A673 (cell line): Measurements from ENCODE around the gene TXNDC2. TPM values are rescaled to one million over a fixed set of nuclear protein-coding genes. Genes with fewer than 3 reads are reported as not detected.

ENCODE experiments used
- BruUV-seq: library from RNA; stranded (reverse); fragments of 400-500 nt; replicated peaks from 2 replicates; lab custom pipeline; 2021; lab: Mats Ljungman, UMichigan
- CTCF ChIA-PET: fragments of 300-600 bp; sonication (Branson Sonifier 250); formaldehyde crosslinking; loops from one replicate; lab custom pipeline; 2022; ENCODE audit warnings: antibody characterized with exemption; lab: Charles Lee
- POLR2A ChIA-PET: fragments of 300-600 bp; sonication (Branson Sonifier 250); formaldehyde crosslinking; loops from one replicate; lab custom pipeline; 2022; ENCODE audit warnings: antibody characterized with exemption; ENCODE audit not compliant: low non-redundant PET; lab: Charles Lee
- DNase-seq: peaks from one replicate; pipeline ENCODE4 v3.0.0-alpha.2; 2015; ENCODE audit warnings: low spot score
- H3K27ac ChIP-seq: fragments of 200-600 bp; sonication (generic); 2 replicates; pipeline ENCODE4 v1.5.1; 2016; ENCODE audit warnings: mixed run types, low read depth, mild to moderate bottlenecking, mixed read lengths, antibody characterized with exemption, low read length; ENCODE audit not compliant: poor library complexity, severe bottlenecking
- H3K27me3 ChIP-seq: fragments of 200-600 bp; sonication (generic); replicated peaks from 2 replicates; pipeline ENCODE4 v1.6.1; 2017; ENCODE audit warnings: mixed run types, low read depth, mild to moderate bottlenecking, mixed read lengths, antibody characterized with exemption, low read length; ENCODE audit not compliant: insufficient read depth, poor library complexity
- H3K36me3 ChIP-seq: fragments of 200-600 bp; sonication (generic); 2 replicates; pipeline ENCODE4 v1.6.1; 2016; ENCODE audit warnings: mixed run types, mild to moderate bottlenecking, mixed read lengths, antibody characterized with exemption, low read length; ENCODE audit not compliant: insufficient read depth, poor library complexity, severe bottlenecking
- H3K4me1 ChIP-seq: fragments of 200-600 bp; sonication (generic); 2 replicates; pipeline ENCODE4 v1.6.1; 2017; ENCODE audit warnings: mixed run types, mild to moderate bottlenecking, mixed read lengths, antibody characterized with exemption, low read length; ENCODE audit not compliant: insufficient read depth, poor library complexity, severe bottlenecking
- H3K4me3 ChIP-seq: fragments of 200-600 bp; sonication (generic); 2 replicates; pipeline ENCODE4 v1.5.1; 2016; ENCODE audit warnings: low read depth, mixed run types, mild to moderate bottlenecking, mixed read lengths, low read length; ENCODE audit not compliant: poor library complexity, severe bottlenecking
- H3K9me3 ChIP-seq: fragments of 200-600 bp; sonication (generic); 2 replicates; pipeline ENCODE4 v1.6.1; 2016; ENCODE audit warnings: mixed run types, low read depth, mild to moderate bottlenecking, mixed read lengths, antibody characterized with exemption, low read length; ENCODE audit not compliant: poor library complexity, severe bottlenecking
- EZH2 ChIP-seq: fragments of 200-600 bp; sonication (generic); IDR thresholded peaks from 2 replicates; pipeline ENCODE4 v1.6.1; 2017; ENCODE audit warnings: borderline replicate concordance, low read depth, mild to moderate bottlenecking, mixed read lengths, antibody characterized with exemption, low read length; ENCODE audit not compliant: poor library complexity, severe bottlenecking
- intact Hi-C: fragments of 100-400 bp; cut with micrococcal nuclease; formaldehyde crosslinking; loops from one replicate; pipeline ENCODE4 v1.10.0; 2022; ENCODE audit not compliant: unreplicated experiment
- total RNA-seq: library from RNA; stranded (reverse); gene quantifications from 2 replicates; pipeline ENCODE4 v1.2.3, GENCODE V29; 2021
- TF ChIP-seq, protein P1 (sequence below): fragments of 300-800, 200-600 bp; sonication (generic); conservative IDR thresholded peaks from 2 replicates; pipeline ENCODE4 v1.5.1; 2017; ENCODE audit warnings: low read depth, mild to moderate bottlenecking, antibody characterized with exemption, low read length, moderate library complexity, mixed read lengths

The TXNDC2 gene
- total RNA-seq, 1 experiment from 2014 or later, result 0.13 TPM

DNA sequence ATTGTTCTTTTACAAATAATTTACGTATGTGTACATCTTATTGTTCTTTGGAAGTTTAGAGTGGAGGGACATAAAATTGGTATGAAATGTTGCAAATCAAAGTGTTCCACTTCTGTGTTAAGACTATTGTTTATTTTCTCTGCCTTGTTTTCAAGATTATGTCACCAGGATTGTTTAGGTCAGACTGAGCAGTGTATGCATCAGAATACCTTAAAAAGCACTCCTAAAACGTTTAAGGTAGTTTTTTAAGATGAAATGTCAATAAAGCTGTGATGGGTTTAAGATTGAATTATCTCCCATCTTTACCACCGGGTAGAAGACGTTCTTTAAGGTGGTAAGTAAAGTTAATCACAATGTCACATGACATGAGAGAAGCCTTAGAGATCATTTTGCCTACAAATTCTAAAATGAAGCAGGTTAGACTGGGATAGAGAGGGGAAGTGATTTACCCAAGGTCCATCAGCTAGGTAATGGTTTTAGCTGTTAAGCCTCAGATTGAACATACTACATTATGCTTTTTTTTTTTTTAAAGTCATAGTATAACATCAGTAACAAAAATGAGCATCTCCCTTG, 38.7 kb downstream of the TXNDC2 start:
- no TSS peak for BruUV-seq
- Histone ChIP-seq H3K27me3 (no peaks in the 10 kb centered on the region), H3K4me1 (peaks cover 72% of the 10 kb centered on the region), H3K27ac (no peak overlapping the region), H3K4me3 (no peak overlapping the region), H3K36me3 (no peaks in the 10 kb centered on the region), H3K9me3 (no peaks in the 10 kb centered on the region)
- intact Hi-C loops, result loop anchor here (10.0 kb wide), 1 partner anchor 220 kb away; the partner anchor contains the start of gene RAB31
- TF ChIP-seq, protein P1, sequence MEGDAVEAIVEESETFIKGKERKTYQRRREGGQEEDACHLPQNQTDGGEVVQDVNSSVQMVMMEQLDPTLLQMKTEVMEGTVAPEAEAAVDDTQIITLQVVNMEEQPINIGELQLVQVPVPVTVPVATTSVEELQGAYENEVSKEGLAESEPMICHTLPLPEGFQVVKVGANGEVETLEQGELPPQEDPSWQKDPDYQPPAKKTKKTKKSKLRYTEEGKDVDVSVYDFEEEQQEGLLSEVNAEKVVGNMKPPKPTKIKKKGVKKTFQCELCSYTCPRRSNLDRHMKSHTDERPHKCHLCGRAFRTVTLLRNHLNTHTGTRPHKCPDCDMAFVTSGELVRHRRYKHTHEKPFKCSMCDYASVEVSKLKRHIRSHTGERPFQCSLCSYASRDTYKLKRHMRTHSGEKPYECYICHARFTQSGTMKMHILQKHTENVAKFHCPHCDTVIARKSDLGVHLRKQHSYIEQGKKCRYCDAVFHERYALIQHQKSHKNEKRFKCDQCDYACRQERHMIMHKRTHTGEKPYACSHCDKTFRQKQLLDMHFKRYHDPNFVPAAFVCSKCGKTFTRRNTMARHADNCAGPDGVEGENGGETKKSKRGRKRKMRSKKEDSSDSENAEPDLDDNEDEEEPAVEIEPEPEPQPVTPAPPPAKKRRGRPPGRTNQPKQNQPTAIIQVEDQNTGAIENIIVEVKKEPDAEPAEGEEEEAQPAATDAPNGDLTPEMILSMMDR, result no peak
- TF ChIP-seq EZH2, result no peak
- DNase-seq, result no peak
- ChIA-PET POLR2A (no interaction called here), CTCF (no interaction called here)

DNA sequence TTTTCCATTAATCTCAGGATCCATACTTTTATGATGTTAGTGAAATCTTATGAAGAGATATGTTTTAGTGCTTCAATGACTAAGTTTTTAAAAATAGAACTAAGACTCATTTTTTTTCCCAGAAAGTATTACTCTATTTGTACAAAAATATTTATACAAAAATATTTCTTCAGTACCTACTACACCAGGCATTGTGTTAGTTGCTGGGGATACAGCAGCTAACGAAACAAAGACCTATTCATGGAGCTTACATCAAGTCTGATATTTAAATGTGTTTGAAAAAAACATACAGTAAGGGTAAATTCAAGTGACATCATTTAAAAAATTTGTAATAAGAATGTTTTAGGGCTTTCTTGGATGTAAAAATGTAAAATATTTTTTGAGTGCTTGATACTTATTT, 39.6 kb downstream of the TXNDC2 start:
- intact Hi-C loops, result loop anchor here (10.0 kb wide), 1 partner anchor 221 kb away; the partner anchor contains the start of gene RAB31
- no peak overlapping the region for H3K27ac ChIP-seq
- H3K27me3 ChIP-seq, result no peaks in the 10 kb centered on the region
- TF ChIP-seq, protein P1, result no peak
- TF ChIP-seq EZH2, result no peak
- no peak overlapping the region for H3K4me3 ChIP-seq
- ChIA-PET POLR2A (no interaction called here), CTCF (no interaction called here)
- no TSS peak for BruUV-seq
- H3K36me3 ChIP-seq, result no peaks in the 10 kb centered on the region
- peaks cover 72% of the 10 kb centered on the region for H3K4me1 ChIP-seq
- H3K9me3 ChIP-seq, result no peaks in the 10 kb centered on the region
- DNase-seq, result no peak

DNA sequence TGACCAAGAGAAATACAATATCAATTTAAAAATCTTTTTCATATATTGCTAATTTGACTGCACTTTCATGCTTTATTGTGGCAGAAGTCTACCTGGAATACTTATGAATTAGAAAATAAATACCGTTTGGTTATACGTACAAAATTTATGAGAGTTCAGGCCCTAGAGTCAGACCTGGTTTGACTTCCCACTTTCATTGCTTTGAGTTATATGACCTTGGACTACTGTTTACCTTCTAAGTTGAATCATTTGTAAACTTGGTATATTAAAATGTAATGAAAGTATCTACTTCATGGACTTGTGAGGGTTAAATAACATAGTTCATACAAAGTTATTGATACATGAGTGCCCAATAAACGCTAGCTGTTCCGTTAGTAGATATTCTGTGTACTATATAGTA, 40.0 kb downstream of the TXNDC2 start:
- Histone ChIP-seq H3K36me3 (no peaks in the 10 kb centered on the region), H3K9me3 (no peaks in the 10 kb centered on the region), H3K4me1 (peaks cover 76% of the 10 kb centered on the region), H3K27ac (no peak overlapping the region), H3K4me3 (no peak overlapping the region), H3K27me3 (no peaks in the 10 kb centered on the region)
- no TSS peak for BruUV-seq
- TF ChIP-seq, protein P1, result no peak
- no peak for TF ChIP-seq EZH2
- CTCF ChIA-PET, result no interaction called here
- intact Hi-C loops, result loop anchor here (10.0 kb wide), 1 partner anchor 221 kb away; the partner anchor contains the start of gene RAB31
- DNase-seq, result no peak
- POLR2A ChIA-PET, result no interaction called here
